H1 (cell line): ENCODE measurements around the gene CWC25.

Experiments used
- BACH1 ChIP-seq: IDR thresholded peaks from 2 replicates; pipeline ENCODE4 v1.6.1; 2012; ENCODE audit warnings: low read length, improper control_type of control experiment
- CBX5 ChIP-seq: fragments of 300-800, 300-1000 bp; sonication (generic); IDR thresholded peaks from 2 replicates; pipeline ENCODE4 v1.7.1; 2016; ENCODE audit warnings: antibody characterized with exemption, low read length, low read depth
- CEBPB ChIP-seq: IDR thresholded peaks from 2 replicates; pipeline ENCODE4 v1.6.1; 2012; ENCODE audit warnings: low read depth, low read length
- CHD2 ChIP-seq: IDR thresholded peaks from 2 replicates; pipeline ENCODE4 v1.6.1; 2012; ENCODE audit warnings: low read length, improper control_type of control experiment
- EGR1 ChIP-seq: IDR thresholded peaks from 2 replicates; pipeline ENCODE4 v1.6.1; 2011; ENCODE audit warnings: low read depth, low read length, borderline replicate concordance
- FOSL1 ChIP-seq: IDR thresholded peaks from 2 replicates; pipeline ENCODE4 v1.6.1; 2011; ENCODE audit warnings: mild to moderate bottlenecking, low read depth, low read length, moderate library complexity; ENCODE audit not compliant: insufficient read depth
- GABPA ChIP-seq: IDR thresholded peaks from 2 replicates; pipeline ENCODE4 v1.6.1; 2011; ENCODE audit warnings: mild to moderate bottlenecking, low read length, moderate library complexity, borderline replicate concordance; ENCODE audit not compliant: insufficient read depth
- GTF2F1 ChIP-seq: IDR thresholded peaks from 2 replicates; pipeline ENCODE4 v1.6.1; 2012; ENCODE audit warnings: low read depth, low read length, improper control_type of control experiment, borderline replicate concordance
- JUN ChIP-seq: IDR thresholded peaks from 2 replicates; pipeline ENCODE4 v1.6.1; 2011; ENCODE audit warnings: low read depth, mild to moderate bottlenecking, improper control_type of control experiment, low read length
- MAFK ChIP-seq: IDR thresholded peaks from 2 replicates; pipeline ENCODE4 v1.6.1; 2012; ENCODE audit warnings: low read depth, mild to moderate bottlenecking, improper control_type of control experiment, low read length
- POLR2A ChIP-seq, 2 experiments: IDR thresholded peaks; 1 replicate in 1 of 2; 2 replicates in 1 of 2; pipeline ENCODE4 v1.6.1; 2011; ENCODE audit warnings: low read depth in 2 of 2, low read length in 2 of 2, mild to moderate bottlenecking in 2 of 2; ENCODE audit errors: control extremely low read depth in 1 of 2
- SIX5 ChIP-seq: IDR thresholded peaks from 2 replicates; pipeline ENCODE4 v1.6.1; 2011; ENCODE audit warnings: mild to moderate bottlenecking, low read depth, low read length
- TF ChIP-seq, protein P1 (sequence below), 3 experiments: IDR thresholded peaks; 1 replicate in 2 of 3; 2 replicates in 1 of 3; pipeline versions ENCODE4 v1.5.1 to v1.6.1; 2011; ENCODE audit warnings: low read length in 3 of 3, mild to moderate bottlenecking in 3 of 3, inconsistent platforms in 2 of 3, low read depth in 1 of 3, moderate library complexity in 1 of 3; ENCODE audit not compliant: insufficient read depth in 1 of 3; ENCODE audit errors: control extremely low read depth in 1 of 3

GRCh38 chr17:38871247-38872015, 46.3 kb upstream of the CWC25 start:
- TF ChIP-seq CHD2 (no peak), CEBPB (no peak), MAFK (no peak), EGR1 (no peak), BACH1 (no peak; the same call in 1 of the 2 replicates), CBX5 (no peak), GABPA (no peak), JUN (no peak), GTF2F1 (no peak), FOSL1 (no peak), POLR2A (IDR thresholded peaks at IDR 0.05; ENCODE audit: control extremely low read depth in 1 of 2, low read depth in 2 of 2, low read length in 2 of 2) (no peak), SIX5 (no peak)
- TF ChIP-seq, protein P1, sequence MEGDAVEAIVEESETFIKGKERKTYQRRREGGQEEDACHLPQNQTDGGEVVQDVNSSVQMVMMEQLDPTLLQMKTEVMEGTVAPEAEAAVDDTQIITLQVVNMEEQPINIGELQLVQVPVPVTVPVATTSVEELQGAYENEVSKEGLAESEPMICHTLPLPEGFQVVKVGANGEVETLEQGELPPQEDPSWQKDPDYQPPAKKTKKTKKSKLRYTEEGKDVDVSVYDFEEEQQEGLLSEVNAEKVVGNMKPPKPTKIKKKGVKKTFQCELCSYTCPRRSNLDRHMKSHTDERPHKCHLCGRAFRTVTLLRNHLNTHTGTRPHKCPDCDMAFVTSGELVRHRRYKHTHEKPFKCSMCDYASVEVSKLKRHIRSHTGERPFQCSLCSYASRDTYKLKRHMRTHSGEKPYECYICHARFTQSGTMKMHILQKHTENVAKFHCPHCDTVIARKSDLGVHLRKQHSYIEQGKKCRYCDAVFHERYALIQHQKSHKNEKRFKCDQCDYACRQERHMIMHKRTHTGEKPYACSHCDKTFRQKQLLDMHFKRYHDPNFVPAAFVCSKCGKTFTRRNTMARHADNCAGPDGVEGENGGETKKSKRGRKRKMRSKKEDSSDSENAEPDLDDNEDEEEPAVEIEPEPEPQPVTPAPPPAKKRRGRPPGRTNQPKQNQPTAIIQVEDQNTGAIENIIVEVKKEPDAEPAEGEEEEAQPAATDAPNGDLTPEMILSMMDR (IDR thresholded peaks at IDR 0.05; ENCODE audit: control extremely low read depth in 1 of 3, insufficient read depth in 1 of 3, low read depth in 1 of 3, low read length in 3 of 3) = no peak
